HG03025 (cell line): ENCODE results near the gene DRD4.
A peak's percentile ranks its signal among the peaks of the same experiment; 100 is the strongest.

Experiments used
- ATAC-seq: cut with Tn5 transposase; IDR thresholded peaks from one replicate; pipeline ENCODE4 v1.9.1; 2021; ENCODE audit warnings: mild to moderate bottlenecking, moderate library complexity; ENCODE audit not compliant: unreplicated experiment, low FRiP score

Gene DRD4

DNA sequence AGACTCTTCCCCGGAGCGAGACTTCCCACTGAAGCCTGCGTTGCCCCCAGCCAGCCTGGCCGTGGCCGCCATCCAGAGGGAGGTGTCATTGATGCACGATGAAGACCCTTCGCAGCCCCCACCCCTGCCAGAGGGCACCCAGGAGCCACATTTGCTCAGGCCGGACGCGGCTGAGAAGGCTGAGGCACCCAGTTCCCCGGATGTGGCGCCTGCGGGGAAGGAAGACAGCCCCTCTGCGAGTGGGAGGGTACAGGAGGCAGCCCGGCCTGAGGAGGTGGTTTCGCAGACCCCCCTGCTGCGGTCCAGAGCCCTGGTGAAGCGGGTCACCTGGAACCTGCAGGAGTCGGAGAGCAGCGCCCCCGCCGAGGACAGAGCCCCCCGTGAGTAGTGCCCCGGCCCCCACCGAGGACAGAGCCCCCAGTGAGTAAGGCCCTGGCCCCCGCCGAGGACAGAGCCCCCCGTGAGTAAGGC is 27.7 kb upstream of the DRD4 start:
- no peak for ATAC-seq

DNA sequence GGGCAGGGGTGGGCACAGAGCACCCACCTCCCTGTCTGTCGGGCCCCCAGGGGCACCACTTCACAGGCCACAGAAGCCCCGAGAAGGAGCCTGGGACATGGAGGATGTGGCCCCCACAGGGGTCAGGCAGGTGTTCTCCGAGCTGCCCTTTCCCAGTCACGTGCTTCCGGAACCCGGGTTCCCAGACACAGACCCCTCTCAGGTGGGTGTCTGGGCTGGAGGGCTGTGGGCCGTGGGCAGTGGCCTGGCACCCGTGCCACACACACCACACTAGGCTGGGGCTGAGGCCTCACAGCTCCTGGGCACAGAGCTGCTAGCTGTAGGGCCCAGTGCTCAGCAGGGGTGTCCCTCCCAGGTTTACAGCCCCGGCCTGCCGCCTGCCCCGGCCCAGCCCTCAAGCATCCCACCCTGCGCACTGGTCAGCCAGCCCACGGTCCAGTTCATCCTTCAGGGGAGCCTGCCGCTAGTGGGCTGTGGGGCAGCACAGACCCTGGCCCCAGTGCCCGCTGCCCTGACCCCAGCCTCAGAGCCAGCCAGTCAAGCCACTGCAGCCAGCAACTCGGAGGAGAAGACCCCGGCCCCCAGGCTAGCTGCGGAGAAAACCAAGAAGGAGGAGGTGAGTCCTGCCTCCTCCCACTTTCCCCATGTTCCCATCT is 26.8 kb upstream of the DRD4 start:
- no peak for ATAC-seq

DNA sequence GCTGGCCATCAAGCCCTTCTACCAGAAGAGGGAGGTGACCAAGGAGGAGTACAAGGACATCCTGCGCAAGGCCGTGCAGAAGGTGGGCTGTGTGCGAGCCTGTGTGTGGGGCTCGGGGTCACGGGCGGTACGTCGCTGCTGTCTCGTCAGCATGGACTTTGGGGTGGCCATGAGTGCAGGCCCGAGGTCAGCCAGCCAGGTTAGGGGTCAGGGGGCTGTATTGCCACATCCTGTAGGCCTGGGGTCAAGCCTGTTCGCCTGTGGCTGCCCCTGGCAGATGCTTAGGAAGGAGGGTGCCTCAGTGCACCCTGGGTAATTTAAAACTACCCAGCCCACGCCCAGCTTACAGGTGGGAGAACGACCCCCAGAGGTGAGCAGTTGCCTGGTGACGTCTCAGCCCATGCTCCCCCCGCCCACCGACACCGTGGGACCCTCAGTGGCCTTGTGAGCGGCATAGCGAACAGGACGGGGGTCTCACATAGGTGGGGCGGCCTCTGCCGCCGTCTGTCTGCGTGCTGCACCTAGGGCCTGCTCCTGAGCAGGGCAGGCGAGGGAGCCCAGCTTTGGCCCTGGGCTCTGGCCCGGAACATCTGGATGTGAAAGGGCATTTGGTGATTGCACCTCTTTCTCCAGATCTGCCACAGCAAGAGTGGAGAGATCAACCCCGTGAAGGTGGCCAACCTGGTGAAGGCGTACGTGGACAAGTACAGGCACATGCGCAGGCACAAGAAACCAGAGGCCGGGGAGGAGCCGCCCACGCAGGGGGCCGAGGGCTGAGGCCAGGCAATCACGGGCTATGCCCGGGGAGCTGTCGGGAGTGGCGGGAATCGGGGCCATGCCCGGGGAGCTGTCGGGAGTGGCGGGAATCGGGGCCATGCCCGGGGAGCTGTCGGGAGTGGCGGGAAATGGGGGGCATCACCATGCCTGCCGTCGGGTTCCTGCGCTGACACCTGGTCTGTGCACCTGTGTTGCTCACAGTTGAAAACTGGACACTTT is 25.8 kb upstream of the DRD4 start:
- ATAC-seq = no peak

DNA sequence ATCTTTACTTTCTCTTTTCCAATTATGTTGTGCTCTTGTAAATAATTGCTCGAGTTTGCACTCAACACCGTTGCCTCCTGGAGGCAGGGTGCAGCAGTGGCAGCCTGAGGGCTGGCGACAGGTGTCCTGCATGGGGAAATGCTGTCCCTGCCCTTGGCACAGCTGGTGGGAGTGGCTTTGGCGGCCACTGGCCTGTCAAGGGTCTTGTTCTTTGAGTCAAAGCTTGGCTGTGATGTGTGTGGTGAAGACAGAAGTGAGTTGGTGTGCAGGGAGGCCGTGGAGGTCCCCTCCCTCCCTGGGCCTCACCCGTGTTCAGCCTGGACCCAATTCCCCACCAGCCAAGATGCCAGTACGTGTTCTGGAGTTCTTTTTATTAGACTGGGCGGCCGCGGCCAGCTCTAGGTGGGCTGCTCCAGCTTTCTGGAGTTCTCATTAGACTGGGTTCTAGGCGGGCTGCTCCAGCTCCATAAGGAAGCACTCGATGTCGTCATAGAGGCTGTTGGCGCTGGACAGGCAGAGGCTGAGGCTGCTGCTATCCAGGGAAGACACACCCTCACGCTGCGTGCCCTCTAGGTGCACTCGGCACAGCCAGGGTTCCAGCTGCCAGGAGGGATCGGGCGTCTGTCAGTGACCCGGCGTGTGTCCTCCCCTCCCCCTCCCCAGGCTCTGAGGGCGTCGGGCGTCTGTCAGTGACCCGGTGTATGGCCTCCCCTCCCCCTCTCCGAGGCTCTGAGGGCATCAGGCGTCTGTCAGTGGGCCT is 24.7 kb upstream of the DRD4 start:
- ATAC-seq = no peak

DNA sequence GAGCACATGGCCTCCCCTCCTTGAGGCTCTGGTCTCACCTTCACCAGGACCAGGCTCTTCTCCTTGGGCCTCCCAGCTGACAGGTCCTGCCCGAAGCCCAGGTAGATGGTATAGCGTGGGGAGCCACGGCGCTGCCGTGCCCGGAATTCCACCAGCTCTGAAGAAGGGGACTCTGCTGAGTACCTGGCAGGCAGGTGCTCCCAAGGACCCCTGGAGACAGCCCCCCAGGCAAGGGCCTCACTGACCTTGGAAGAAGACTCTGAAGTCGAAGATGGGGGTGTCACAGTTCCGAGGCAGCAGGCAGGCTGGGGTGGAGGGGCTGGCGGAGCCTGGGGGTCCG is 24.1 kb upstream of the DRD4 start:
- no peak for ATAC-seq

DNA sequence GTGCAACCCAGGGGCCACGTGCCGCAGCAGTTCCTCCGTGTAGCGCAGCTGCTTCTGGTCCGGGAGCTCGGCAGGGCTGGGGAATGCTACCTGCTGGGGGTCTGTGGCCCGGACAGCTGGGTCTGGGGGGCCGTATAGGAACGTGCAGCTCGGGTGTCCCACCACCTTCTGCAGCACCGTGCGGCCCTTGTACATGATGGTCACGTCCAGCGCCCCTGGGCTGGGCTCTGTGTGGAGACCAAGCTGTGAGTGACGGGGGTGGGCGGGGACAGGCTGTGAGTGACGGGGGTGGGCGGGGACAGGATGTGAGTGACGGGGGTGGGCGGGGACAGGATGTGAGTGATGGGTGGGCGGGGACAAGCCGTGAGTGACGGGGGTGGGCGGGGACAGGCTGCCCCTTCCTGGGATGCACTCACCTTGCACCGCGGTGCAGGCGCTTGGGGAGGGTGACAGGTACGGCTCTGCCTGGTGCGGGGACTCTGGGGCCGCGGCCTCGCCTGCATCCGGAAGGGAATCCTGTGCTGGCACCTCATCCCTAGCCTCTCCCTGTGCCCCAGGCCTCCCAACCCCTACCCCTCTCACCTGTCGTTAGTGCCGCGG is 23.6 kb upstream of the DRD4 start:
- ATAC-seq = no peak

DNA sequence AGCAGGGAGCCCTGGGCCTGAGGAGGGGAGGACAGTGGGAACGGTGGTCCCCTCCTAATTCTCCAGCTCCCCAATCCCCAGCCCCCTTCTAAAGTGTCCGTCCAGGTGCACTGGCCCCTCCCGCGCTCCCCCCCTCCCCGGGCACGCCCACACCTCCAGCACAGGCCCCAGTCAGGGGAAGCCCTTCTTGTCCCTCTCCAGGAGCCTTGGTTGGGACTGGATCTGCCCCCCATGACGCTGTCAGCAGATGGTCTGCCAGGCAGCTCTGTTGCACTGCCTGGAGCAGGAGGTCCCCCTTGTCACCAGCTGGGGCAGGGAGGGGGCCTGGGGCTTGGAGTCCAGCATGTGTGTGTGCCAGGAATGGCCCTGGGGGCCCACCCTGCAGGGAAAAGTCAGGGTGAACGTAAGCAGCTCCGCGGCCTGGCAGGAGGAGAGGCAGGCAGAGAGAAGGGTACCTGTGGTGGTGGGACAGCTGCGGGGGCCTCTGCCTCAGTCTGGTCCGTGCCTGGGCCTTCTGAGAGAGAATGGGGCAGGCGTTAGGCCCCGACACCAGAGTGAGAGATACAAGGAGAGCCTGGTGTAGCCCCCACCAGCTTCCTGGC is 22.9 kb upstream of the DRD4 start:
- ATAC-seq = no peak

DNA sequence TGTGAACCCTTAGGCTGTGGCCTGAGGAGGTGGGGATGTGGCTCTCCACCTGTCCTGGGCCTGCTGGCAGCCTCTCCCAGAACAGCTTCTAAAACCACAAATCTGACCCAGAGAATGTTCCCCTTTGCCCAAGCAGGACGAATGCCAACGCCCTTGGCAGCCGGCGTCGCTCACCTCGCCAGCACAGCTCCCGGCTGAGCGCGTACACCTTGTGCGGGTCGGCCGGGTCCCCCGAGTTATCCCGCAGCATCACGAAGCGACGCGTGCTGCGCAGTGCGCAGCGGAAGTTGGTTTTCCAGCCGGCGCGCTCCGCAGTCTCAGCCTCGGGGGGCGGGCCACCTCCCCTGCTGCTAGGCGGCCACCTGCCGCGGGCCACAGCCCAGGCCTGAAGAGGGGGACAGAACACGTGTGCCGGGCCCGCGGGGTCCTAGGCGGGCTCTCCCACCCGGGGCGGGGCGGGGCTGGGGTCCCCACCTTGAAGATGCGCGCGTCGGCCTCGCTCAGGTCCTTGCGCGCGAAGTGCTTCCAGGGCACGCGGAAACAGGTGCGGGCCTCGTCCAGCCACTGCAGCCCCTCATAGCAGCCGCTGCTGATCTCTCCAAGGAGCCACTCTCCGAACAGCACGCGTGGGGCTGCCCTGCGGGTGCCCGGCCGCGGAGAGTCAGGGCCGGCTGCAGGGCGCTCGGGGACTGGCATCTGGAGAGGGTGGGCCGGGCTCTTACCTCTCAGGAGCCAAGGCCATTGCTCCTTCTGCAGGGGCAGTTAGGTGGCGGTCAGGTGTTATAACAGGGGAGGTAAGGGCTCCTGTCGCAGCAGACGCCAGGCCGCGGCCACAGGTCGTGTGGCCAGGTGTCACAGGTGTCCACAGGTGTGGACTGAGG is 22.2 kb upstream of the DRD4 start:
- peak; percentile 4 for ATAC-seq

DNA sequence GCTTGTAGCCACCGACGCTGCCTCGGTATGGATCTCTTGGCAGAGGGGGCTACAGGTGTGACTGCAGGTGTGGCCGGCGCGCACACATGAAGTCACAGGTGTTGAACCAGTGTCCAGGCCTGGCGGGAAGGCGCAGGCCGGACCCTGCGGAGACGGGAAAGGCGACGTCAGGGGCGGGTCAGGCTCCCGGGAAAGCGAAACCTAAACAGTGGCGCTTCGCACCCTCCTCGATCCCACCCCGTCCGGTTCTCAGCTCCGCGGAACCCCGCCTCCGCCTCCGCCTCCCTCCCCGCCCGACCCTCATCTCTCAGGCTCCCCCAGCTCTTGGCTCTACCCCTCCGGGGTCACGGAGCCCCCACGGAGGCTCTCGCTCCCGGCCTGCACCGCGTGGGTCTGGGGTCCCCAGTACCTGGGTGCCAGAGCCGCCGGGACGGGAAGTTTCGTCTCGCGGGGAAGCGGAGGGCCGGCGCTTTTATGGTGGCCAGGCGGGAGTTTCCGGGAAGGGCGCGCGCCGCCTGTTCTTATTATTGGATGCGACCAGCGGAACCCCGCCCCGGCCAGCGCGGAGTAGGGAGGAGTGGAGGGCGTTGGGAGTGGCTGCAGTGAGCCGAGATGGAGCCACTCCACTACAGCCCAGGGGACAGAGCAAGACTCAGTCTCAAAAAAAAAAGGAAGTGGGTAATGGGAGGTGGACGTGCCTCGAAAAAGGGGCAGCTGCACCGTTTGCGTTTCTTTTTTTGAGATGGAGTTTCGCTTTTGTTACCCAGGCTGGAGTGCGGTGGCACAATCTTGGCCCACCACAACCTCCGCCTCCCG is 21.4 kb upstream of the DRD4 start, which contains the start of gene IRF7:
Gene IRF7, minus strand, starts transcription at position 447 of the 816 bp plus-strand sequence. CDS start 586 bp downstream, outside the sequence.
- peak; percentile 66 for ATAC-seq

DNA sequence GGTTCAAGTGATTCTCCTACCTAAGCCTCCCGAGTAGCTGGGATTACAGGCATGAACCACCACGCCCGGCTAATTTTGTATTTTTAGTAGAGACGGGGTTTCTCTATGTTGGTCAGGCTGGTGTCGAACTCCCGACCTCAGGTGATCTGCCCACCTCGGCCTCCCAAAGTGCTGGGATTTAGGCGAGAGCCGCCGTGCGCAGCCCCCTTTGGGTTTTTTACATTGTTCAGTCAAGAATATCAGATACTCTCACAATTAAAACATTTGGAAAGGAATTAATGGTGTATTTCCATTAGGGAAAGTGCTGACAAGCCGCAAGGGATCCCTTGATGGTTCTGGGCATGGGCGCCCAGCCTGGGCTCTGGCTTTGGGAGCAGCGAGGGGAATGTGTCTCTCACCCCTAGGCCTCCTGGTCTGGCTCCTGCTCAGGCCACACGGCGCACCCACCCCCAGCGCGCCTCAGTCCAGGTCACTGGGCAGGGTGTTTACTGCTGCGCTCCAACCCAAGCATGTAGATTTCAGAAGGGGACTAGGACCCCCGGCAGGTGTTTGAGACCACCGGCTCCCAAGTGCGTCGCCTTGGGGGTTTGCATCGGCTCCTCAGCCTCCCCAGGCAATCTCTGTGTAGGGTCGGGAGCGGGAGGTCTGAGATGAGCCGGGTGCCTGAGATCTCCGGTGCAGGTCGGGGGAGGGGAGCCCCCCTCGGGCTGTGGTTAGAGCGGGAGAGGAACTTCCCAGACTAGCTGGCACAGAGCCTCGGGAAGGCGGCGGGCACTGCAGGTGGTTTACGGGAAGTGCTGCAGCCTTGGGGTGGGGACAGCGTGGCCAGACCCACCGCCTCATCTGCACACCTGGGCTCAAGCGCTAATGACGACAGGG is 20.5 kb upstream of the DRD4 start:
- no peak for ATAC-seq

DNA sequence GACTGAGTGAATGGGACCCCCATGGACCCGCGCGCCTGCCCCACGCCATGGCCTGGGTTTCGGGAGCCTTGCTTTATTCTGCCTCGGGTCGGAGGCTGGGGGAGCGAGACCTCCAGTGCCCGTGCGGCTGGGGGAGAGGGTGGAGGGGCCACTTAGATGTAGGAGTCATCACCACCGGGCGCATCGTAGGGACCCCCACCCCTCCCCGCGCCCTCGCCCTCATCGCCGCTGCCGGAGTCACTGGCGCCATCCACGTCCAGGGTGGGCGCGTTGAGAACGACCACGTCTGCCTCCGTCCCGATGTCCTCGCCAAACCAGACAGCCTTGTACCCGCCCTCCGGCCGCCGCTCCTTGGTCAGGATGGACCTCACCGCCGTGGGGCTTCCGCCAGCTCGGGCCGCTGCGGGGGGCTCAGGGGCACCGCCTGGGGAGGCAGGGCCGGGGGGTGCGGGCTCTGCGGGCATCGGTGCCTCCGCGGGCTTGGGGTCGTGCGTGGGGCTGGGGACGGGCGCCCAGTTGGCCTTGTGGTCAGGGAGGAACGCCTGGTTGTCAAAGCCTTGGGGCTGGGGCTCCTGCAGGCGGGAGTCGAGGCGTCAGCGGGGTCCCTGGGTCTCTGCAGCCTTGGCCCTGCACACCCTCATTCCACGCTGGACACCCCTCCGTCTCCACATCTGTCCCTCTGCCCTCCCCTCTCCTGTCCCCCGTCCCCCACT is 19.7 kb upstream of the DRD4 start:
- no peak for ATAC-seq

DNA sequence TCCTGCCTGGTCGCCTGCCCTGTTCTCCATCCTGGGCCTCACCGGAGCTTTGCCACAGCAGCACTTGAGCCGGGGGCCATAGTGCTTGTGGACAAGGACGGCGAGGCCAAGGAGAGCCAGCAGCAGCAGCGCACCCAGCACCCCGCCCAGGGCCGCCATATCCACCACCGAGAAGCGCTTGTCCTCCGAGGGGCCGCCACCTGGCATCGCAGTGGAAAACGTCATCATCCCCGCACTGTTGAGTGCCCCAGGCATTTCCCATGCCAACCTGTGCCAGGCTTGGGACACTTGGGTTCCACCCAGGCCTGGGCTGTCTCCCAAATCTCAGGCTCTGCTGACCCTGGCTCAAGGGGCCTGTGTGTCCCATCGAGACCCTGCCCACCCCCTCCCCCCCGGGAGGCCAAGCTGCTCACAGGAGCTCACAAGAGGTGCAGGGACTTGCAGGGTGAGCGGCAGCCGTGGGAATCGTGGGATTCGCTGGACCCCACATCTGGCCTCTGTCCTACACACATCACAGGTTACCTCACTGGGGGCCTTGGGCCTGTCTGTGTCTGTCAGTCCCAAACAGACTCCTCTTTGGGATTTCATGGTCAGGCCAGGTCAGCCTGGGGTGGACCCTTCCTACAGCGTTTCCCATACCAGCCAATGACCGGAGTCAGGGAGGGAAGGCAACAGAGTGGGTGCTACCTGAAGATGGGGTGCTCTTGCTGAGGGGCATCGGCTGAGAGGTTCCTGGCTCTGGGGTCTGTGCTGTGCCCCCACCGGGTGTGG is 19.0 kb upstream of the DRD4 start:
- ATAC-seq = no peak

DNA sequence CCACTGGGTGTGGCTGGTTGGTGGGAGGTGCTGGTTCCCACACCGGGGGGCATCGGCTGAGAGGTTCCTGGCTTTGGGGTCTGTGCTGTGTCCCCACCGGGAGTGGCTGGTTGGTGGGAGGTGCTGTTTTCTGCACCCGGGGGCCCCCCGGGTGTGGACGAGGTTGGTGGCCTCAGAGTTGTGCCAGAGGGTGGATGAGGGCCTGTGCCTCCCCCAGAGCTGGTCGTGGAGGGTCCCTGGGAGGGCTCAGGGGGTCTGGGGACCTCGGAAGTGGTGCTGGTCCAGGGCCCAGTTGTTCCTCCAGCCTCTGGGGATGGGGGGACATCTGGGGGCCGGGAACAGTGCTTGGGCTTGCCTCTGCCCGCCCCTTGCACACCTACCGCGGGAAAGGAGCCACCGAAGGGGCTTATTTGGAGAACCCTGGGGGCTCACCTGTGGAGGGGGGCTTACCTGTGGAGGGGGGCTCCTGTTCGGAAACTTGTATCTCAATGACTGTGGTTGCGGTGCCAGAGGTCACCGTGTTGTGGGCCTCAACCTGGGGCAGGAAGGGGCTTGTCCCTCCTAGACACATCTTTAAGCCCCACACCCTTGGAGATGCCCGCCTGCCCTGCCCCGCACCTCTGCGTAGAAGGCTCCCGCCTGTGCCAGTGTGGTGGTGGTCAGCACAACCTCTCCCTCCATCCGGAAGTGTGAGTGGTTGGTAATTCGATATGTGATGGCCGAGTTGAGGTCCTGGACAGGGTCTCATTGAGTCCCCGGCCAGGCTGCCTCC is 18.0 kb upstream of the DRD4 start:
- ATAC-seq = no peak

DNA sequence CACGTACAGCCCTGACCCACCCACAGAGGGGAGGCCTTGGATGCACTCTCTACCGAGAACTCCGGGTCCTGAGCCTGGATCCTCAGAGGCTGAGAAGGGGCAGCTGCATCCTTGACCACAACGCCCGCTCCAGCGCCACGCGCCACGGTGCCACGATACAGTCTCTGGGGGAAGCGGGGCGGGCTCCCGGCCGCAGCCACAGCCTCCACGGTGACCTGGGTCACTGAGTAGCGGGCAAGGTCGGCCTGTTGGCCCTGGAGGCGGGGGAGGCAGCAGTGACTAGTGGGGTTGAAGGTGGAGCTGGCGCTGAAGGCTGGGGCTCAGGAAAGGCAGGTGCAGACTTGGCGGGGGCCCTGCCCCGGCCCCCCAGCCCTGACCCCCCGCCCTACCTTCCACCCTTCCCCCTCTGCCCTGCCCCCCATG is 17.4 kb upstream of the DRD4 start:
- ATAC-seq = no peak

DNA sequence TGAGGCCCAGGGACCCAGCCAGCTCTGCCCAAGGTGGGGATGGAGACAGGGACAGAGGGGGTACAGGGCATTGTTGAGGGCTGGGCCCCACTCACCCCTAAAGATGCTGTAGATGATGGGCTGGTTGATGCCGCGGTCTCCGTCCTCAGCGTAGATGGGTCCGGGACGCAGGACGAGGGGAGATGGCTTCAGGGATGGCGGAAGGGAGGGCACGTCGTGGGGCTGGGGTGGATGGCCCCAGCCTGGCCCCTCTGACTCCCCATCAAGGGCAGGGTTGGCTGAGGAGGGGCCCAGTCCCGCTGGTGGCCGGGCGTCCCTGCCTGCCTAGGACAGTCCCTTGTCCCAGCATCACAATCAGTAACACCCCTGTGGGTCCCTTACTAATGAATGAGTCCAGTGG is 16.9 kb upstream of the DRD4 start:
- ATAC-seq = no peak
